GM11168 (cell line): ENCODE results near the gene SZT2.

Source experiments
- in situ Hi-C: fragments of 300-500 bp; cut with MboI; formaldehyde crosslinking; loops from one replicate; pipeline ENCODE4 v1.12.0; 2022; ENCODE audit warnings: low sequenced_read_pairs; ENCODE audit not compliant: unreplicated experiment

SZT2 gene

GRCh38 chr1:43419627-43420425 is 30.1 kb downstream of the SZT2 start:
- in situ Hi-C loops = loop anchor here (10.0 kb wide), 1 partner anchor 185 kb away; no protein-coding TSS in a partner anchor

- in situ Hi-C loops = no loop called here
These were observed 31.2 kb downstream of the SZT2 start for GRCh38 chr1:43420874-43421273.

- in situ Hi-C loops = no loop called here
These were observed 31.7 kb downstream of the SZT2 start for GRCh38 chr1:43421396-43421795.

GRCh38 chr1:43421976-43422750 is 32.5 kb downstream of the SZT2 start:
- in situ Hi-C loops = no loop called here

GRCh38 chr1:43422995-43423671 is 33.4 kb downstream of the SZT2 start:
- in situ Hi-C loops = no loop called here

- in situ Hi-C loops = no loop called here
These were observed 34.2 kb downstream of the SZT2 start for GRCh38 chr1:43423672-43424550.

GRCh38 chr1:43425045-43425444 is 35.3 kb downstream of the SZT2 start:
- in situ Hi-C loops = no loop called here

GRCh38 chr1:43426221-43426620 is 36.5 kb downstream of the SZT2 start:
- in situ Hi-C loops = no loop called here

GRCh38 chr1:43427524-43427923 is 37.8 kb downstream of the SZT2 start:
- in situ Hi-C loops = no loop called here

GRCh38 chr1:43427941-43428340 is 38.2 kb downstream of the SZT2 start:
- in situ Hi-C loops = no loop called here

- in situ Hi-C loops = no loop called here
These were observed 41.1 kb downstream of the SZT2 start for GRCh38 chr1:43430831-43431230.

- in situ Hi-C loops = no loop called here
These were observed 42.0 kb downstream of the SZT2 start for GRCh38 chr1:43431676-43432075.

- in situ Hi-C loops = no loop called here
These were observed 42.6 kb downstream of the SZT2 start for GRCh38 chr1:43432171-43432860.

GRCh38 chr1:43432907-43433306 is 43.2 kb downstream of the SZT2 start:
- in situ Hi-C loops = no loop called here

GRCh38 chr1:43434256-43434655 is 44.6 kb downstream of the SZT2 start:
- in situ Hi-C loops = no loop called here

- in situ Hi-C loops = no loop called here
These were observed 45.7 kb downstream of the SZT2 start for GRCh38 chr1:43435146-43436145.

GRCh38 chr1:43436371-43436770 is 46.7 kb downstream of the SZT2 start:
- in situ Hi-C loops = no loop called here
